Sciatic nerve (tissue), 2 donors: ENCODE results near the gene NCOA1. TPM values are rescaled to one million over a fixed set of nuclear protein-coding genes. Genes with fewer than 3 reads are reported as not detected.
"Not testable (repeated sequence)": the region's sequence is repeated elsewhere in the genome, so short reads cannot be mapped to it uniquely, and the experiment has no call there.

ENCODE experiments used
- ATAC-seq: fragments of 200-7000 bp; cut with Tn5 transposase; one replicate; pipeline ENCODE4 v1.9.1; 2020; ENCODE audit warnings: mild to moderate bottlenecking, moderate library complexity
- DNase-seq: peaks from one replicate; pipeline ENCODE4 v3.0.0-alpha.2; 2020; ENCODE audit warnings: low spot score
- intact Hi-C: fragments of 100-400 bp; cut with DNase I; formaldehyde crosslinking; loops from one replicate; pipeline ENCODE4 v1.14.2; 2022
- total RNA-seq: library from RNA; stranded (reverse); fragmentation: NEBNext Ultra II Directional; extraction: Animal tissue kit (Norgen Biotek cat#: 25700); gene quantifications from one replicate; pipeline ENCODE4 v1.2.1, GENCODE V29; 2021
- donor health status: DM: no; HTN: no; CAD: no.
- donor health status: DM: no; HTN: no; CAD: no.

Gene NCOA1
- total RNA-seq, 1 donor from 2014 or later: 89.7 TPM

- intact Hi-C loops: no loop called here
- DNase-seq: no peak
- ATAC-seq: peak; percentile 97
Measured at GRCh38 chr2:24559473-24560113, 68.5 kb downstream of the NCOA1 start.

- intact Hi-C loops: no loop called here
Measured at GRCh38 chr2:24565537-24565936, 74.5 kb downstream of the NCOA1 start.

GRCh38 chr2:24566209-24566608 lies 75.2 kb downstream of the NCOA1 start:
- intact Hi-C loops: no loop called here
- DNase-seq (no peak), ATAC-seq (no peak)

More at GRCh38 chr2:24565537-24565936, 74.5 kb downstream of the NCOA1 start:
- ATAC-seq (no peak), DNase-seq (no peak)

- intact Hi-C loops: no loop called here
- DNase-seq (no peak), ATAC-seq (no peak)
Measured at GRCh38 chr2:24566630-24567029, 75.6 kb downstream of the NCOA1 start.

- intact Hi-C loops: no loop called here
- DNase-seq: no peak
- ATAC-seq: no peak
Measured at GRCh38 chr2:24568551-24568950, 77.5 kb downstream of the NCOA1 start.

- DNase-seq, intact Hi-C loops, ATAC-seq: not testable (repeated sequence)
Measured at GRCh38 chr2:24569565-24569964, 78.5 kb downstream of the NCOA1 start.

GRCh38 chr2:24570225-24570624 lies 79.2 kb downstream of the NCOA1 start:
- no peak for ATAC-seq
- intact Hi-C loops: no loop called here
- no peak for DNase-seq

GRCh38 chr2:24571828-24572442 lies 80.9 kb downstream of the NCOA1 start:
- ATAC-seq (no peak), DNase-seq (no peak)
- intact Hi-C loops: no loop called here

- intact Hi-C loops: no loop called here
- ATAC-seq: no peak
Measured at GRCh38 chr2:24576146-24576545, 85.1 kb downstream of the NCOA1 start.

GRCh38 chr2:24576617-24577016 lies 85.6 kb downstream of the NCOA1 start:
- ATAC-seq (no peak), DNase-seq (no peak)
- intact Hi-C loops: no loop called here

More at GRCh38 chr2:24576146-24576545, 85.1 kb downstream of the NCOA1 start:
- DNase-seq: no peak

- ATAC-seq: no peak
- no peak for DNase-seq
- intact Hi-C loops: no loop called here
Measured at GRCh38 chr2:24577481-24577880, 86.4 kb downstream of the NCOA1 start.

GRCh38 chr2:24579053-24579803 lies 88.2 kb downstream of the NCOA1 start:
- intact Hi-C loops: no loop called here
- no peak for ATAC-seq
- DNase-seq: no peak

GRCh38 chr2:24580561-24580960 lies 89.5 kb downstream of the NCOA1 start:
- intact Hi-C loops: no loop called here
- DNase-seq (no peak), ATAC-seq (no peak)

- intact Hi-C loops, DNase-seq, ATAC-seq: not testable (repeated sequence)
Measured at GRCh38 chr2:24581971-24582370, 90.9 kb downstream of the NCOA1 start.

GRCh38 chr2:24586955-24587354 lies 95.9 kb downstream of the NCOA1 start:
- intact Hi-C loops: no loop called here
- no peak for DNase-seq
- no peak for ATAC-seq

- DNase-seq (no peak), ATAC-seq (no peak)
- intact Hi-C loops: no loop called here
Measured at GRCh38 chr2:24588294-24588693, 97.2 kb downstream of the NCOA1 start.

- DNase-seq (no peak), ATAC-seq (no peak)
- intact Hi-C loops: no loop called here
Measured at GRCh38 chr2:24592441-24593100, 101.5 kb downstream of the NCOA1 start.

- ATAC-seq (no peak), DNase-seq (no peak)
- intact Hi-C loops: no loop called here
Measured at GRCh38 chr2:24594283-24594682, 103.2 kb downstream of the NCOA1 start.

GRCh38 chr2:24597181-24597870 lies 106.3 kb downstream of the NCOA1 start:
- intact Hi-C loops: no loop called here
- DNase-seq: no peak
- ATAC-seq: no peak
